SJCRH30 (cell line): ENCODE data around the gene PSMG1. TPM values are rescaled to one million over a fixed set of nuclear protein-coding genes. Genes with fewer than 3 reads are reported as not detected.
A peak's percentile ranks its signal among the peaks of the same experiment; 100 is the strongest.

Experiments
- DNase-seq, 2 experiments: peaks; one replicate each; pipeline ENCODE4 v3.0.0-alpha.2; 2015 to 2020
- H3K27ac ChIP-seq: fragments of 250-450 bp; sonication (Bioruptor Pico); 2 replicates; pipeline ENCODE4 v1.5.1; 2020; ENCODE audit warnings: mild to moderate bottlenecking, moderate library complexity
- H3K27me3 ChIP-seq: fragments of 250-450 bp; sonication (Bioruptor Pico); 2 replicates; pipeline ENCODE4 v1.5.1; 2020; ENCODE audit warnings: mild to moderate bottlenecking, moderate library complexity
- H3K36me3 ChIP-seq: fragments of 250-450 bp; sonication (Bioruptor Pico); 2 replicates; pipeline ENCODE4 v1.5.1; 2020; ENCODE audit warnings: mild to moderate bottlenecking, moderate library complexity
- H3K4me1 ChIP-seq: fragments of 250-450 bp; sonication (Bioruptor Pico); 2 replicates; pipeline ENCODE4 v1.5.1; 2020; ENCODE audit warnings: mild to moderate bottlenecking, moderate library complexity
- H3K4me3 ChIP-seq: fragments of 250-450 bp; sonication (Bioruptor Pico); 2 replicates; pipeline ENCODE4 v1.5.1; 2020; ENCODE audit warnings: mild to moderate bottlenecking, moderate library complexity
- H3K9me3 ChIP-seq: fragments of 250-450 bp; sonication (Bioruptor Pico); replicated peaks from 2 replicates; pipeline ENCODE4 v1.5.1; 2020; ENCODE audit warnings: mild to moderate bottlenecking, moderate library complexity
- total RNA-seq: library from RNA; depleted of rRNA; stranded (reverse); fragments of >200 nt; shearing (Covaris generic); gene quantifications from 2 replicates; pipeline ENCODE4 v1.2.3, GENCODE V29; 2014

PSMG1 gene
- total RNA-seq, 1 experiment from 2014 or later, result 134 TPM

GRCh38 chr21:39198800-39199199 lies 15.5 kb upstream of the PSMG1 start:
- H3K9me3 ChIP-seq, result no peaks in the 10 kb centered on the region
- peaks cover 63% of the 10 kb centered on the region for H3K36me3 ChIP-seq
- no peak overlapping the region for H3K4me3 ChIP-seq
- H3K4me1 ChIP-seq, result no peaks in the 10 kb centered on the region
- H3K27ac ChIP-seq, result no peak overlapping the region
- DNase-seq, result no peak
- H3K27me3 ChIP-seq, result no peaks in the 10 kb centered on the region

DNA sequence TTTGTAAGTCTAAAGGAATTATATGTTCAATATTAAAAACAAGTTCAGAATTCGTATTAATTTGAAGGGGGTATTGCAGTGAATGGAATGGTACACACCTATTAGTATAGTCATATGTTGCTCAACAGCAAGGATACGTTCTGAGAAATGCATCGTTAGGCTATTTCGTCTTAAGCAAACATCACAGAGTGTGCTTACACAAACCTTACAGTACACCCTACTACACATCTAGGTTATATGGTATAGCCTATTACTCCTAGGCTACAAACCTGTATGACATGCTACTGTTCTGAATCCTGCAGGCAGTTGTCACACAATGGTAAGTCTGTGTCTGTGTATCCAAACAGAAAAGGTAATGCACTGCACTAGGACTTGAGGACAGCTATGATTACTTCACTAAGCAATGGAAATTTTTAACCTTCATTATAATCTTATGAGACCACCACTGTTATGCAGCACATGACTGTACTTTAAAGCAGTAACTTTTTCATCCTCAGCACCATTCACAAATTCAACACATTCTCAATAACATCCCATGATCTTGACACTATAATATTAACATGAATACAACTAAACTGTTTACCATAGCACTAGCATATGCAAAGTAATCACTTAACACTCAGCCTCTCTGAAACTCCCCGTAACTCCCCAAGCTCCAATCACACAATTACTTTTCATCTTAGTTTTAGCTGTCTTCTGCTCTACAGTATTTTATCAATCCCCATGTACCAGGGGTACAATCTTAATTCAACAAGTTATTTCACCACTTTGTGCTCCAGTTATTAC lies 14.4 kb upstream of the PSMG1 start:
- H3K36me3 ChIP-seq, result peaks cover 63% of the 10 kb centered on the region
- H3K4me3 ChIP-seq, result no peak overlapping the region
- H3K27ac ChIP-seq, result no peak overlapping the region
- H3K9me3 ChIP-seq, result no peaks in the 10 kb centered on the region
- no peaks in the 10 kb centered on the region for H3K27me3 ChIP-seq
- no peaks in the 10 kb centered on the region for H3K4me1 ChIP-seq
- no peak for DNase-seq

DNA sequence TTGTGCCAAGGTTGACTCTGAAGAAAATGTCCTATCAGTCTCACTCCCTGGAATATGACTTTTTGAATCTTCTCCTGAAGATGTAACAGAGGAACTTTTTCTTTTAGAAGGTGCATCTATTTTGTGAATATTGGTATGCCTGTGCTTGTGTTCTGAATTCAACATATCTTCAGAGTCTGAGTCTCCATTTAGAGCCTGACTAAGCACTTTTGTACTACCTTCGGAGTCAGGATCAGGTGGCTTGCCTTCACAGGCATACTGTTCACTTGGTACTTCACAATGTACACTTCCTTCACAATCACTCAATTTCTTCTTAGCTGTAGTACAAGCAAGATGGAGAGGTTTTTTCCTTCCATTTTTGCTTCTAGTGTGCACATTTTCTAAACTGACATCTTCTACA lies 13.6 kb upstream of the PSMG1 start:
- Histone ChIP-seq H3K27me3 (no peaks in the 10 kb centered on the region), H3K4me1 (no peaks in the 10 kb centered on the region), H3K9me3 (no peaks in the 10 kb centered on the region), H3K4me3 (no peak overlapping the region), H3K36me3 (peaks cover 55% of the 10 kb centered on the region), H3K27ac (no peak overlapping the region)
- no peak for DNase-seq

DNA sequence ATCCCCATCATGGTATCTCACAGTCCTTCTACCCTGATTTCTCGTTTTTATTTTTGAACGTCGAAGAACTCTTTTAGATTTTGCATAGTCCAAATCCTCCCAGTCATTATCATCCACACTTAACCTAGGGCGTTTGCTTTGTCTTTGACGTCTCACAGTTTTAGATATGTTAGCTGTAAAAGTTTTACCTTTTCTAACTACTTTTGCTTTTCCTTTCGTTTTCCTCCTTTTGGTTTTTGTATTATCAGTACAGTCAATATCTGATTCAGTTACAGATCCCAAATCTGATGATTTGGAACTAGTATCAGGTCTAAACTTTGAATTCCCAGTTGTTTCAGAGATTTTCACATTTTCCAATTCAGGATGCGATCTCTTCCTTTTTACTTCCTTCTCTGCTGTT lies 13.1 kb upstream of the PSMG1 start:
- H3K27me3 ChIP-seq, result no peaks in the 10 kb centered on the region
- peaks cover 54% of the 10 kb centered on the region for H3K36me3 ChIP-seq
- no peaks in the 10 kb centered on the region for H3K4me1 ChIP-seq
- H3K27ac ChIP-seq, result no peak overlapping the region
- no peak for DNase-seq
- no peaks in the 10 kb centered on the region for H3K9me3 ChIP-seq
- H3K4me3 ChIP-seq, result no peak overlapping the region

DNA sequence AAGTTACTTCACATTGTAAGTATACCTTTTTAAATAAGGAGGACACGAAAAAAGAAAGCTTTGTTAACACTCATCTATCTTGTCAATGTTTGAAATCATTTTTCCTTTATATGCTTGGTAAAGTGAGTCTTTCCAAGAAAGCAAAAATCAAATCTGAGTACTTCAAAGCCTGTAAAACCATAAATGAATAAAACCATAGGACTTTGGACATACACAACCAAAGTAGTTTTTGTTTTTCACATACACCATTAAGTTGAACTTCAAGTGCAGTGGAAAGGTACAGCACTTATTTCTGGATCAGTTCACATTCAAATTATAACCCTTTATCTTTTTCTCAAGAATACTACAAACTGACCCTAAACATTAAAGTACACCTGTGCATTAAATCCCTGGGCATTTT lies 10.1 kb upstream of the PSMG1 start:
- Histone ChIP-seq H3K4me3 (no peak overlapping the region), H3K9me3 (no peaks in the 10 kb centered on the region), H3K27me3 (no peaks in the 10 kb centered on the region), H3K27ac (no peak overlapping the region), H3K36me3 (peaks cover 29% of the 10 kb centered on the region), H3K4me1 (no peaks in the 10 kb centered on the region)
- no peak for DNase-seq

GRCh38 chr21:39189857-39190604 lies 6.8 kb upstream of the PSMG1 start:
- no peaks in the 10 kb centered on the region for H3K4me1 ChIP-seq
- no peaks in the 10 kb centered on the region for H3K9me3 ChIP-seq
- DNase-seq, result no peak
- no peaks in the 10 kb centered on the region for H3K27me3 ChIP-seq
- no peak overlapping the region for H3K27ac ChIP-seq
- H3K36me3 ChIP-seq, result peaks cover 11% of the 10 kb centered on the region; the same call in 1 of the 2 replicates
- no peak overlapping the region for H3K4me3 ChIP-seq

GRCh38 chr21:39188521-39189139 lies 5.4 kb upstream of the PSMG1 start:
- no peak for DNase-seq
- Histone ChIP-seq H3K9me3 (no peaks in the 10 kb centered on the region), H3K36me3 (peaks cover 7% of the 10 kb centered on the region; the same call in 1 of the 2 replicates), H3K27ac (no peak overlapping the region), H3K27me3 (no peaks in the 10 kb centered on the region), H3K4me3 (no peak overlapping the region), H3K4me1 (no peaks in the 10 kb centered on the region)

- no peaks in the 10 kb centered on the region for H3K27me3 ChIP-seq
Measured at GRCh38 chr21:39187141-39187540, 3.9 kb upstream of the PSMG1 start.

GRCh38 chr21:39186676-39187075 lies 3.4 kb upstream of the PSMG1 start:
- Histone ChIP-seq H3K27me3 (no peaks in the 10 kb centered on the region), H3K36me3 (0 out of 2 replicates have a peak, but pooled peaks cover 2% of the 10 kb centered on the region), H3K4me1 (no peaks in the 10 kb centered on the region), H3K27ac (no peak overlapping the region), H3K4me3 (no peak overlapping the region), H3K9me3 (no peaks in the 10 kb centered on the region)
- no peak for DNase-seq

More at GRCh38 chr21:39187141-39187540, 3.9 kb upstream of the PSMG1 start:
- DNase-seq, result no peak
- no peaks in the 10 kb centered on the region for H3K9me3 ChIP-seq
- no peaks in the 10 kb centered on the region for H3K4me1 ChIP-seq
- 0 out of 2 replicates have a peak, but pooled peaks cover 5% of the 10 kb centered on the region for H3K36me3 ChIP-seq
- H3K4me3 ChIP-seq, result no peak overlapping the region
- no peak overlapping the region for H3K27ac ChIP-seq

DNA sequence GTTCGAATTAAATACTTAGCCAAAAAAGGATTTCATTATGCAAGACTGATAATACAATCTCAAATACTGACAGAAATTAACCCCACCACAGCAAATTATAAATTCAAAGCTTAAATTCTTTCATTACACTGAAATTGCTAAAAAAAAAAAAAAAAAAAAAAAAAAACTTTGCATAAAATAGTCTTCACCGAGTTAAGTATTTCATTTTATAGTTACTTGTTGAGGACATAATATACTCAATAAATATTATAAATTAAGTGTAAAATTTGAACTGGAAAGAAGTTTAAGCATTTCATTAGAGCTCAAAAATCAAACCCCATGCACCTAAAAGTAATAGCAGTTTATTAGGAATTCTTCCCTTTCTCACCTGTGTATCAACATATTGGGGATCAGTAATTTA lies 1.9 kb upstream of the PSMG1 start:
- Histone ChIP-seq H3K36me3 (peaks cover 6% of the 10 kb centered on the region), H3K4me3 (no peak overlapping the region), H3K27me3 (no peaks in the 10 kb centered on the region), H3K9me3 (no peaks in the 10 kb centered on the region), H3K27ac (no peak overlapping the region), H3K4me1 (no peaks in the 10 kb centered on the region)
- no peak for DNase-seq

GRCh38 chr21:39184050-39184980 lies 1.1 kb upstream of the PSMG1 start:
- no peaks in the 10 kb centered on the region for H3K27me3 ChIP-seq
- H3K9me3 ChIP-seq, result no peaks in the 10 kb centered on the region
- H3K36me3 ChIP-seq, result peaks cover 12% of the 10 kb centered on the region
- H3K4me1 ChIP-seq, result no peaks in the 10 kb centered on the region
- DNase-seq, result peak in 1 of 2 experiments; percentile 21
- H3K27ac ChIP-seq, result peak overlapping the region; percentile 86
- H3K4me3 ChIP-seq, result peak overlapping the region; percentile 85

DNA sequence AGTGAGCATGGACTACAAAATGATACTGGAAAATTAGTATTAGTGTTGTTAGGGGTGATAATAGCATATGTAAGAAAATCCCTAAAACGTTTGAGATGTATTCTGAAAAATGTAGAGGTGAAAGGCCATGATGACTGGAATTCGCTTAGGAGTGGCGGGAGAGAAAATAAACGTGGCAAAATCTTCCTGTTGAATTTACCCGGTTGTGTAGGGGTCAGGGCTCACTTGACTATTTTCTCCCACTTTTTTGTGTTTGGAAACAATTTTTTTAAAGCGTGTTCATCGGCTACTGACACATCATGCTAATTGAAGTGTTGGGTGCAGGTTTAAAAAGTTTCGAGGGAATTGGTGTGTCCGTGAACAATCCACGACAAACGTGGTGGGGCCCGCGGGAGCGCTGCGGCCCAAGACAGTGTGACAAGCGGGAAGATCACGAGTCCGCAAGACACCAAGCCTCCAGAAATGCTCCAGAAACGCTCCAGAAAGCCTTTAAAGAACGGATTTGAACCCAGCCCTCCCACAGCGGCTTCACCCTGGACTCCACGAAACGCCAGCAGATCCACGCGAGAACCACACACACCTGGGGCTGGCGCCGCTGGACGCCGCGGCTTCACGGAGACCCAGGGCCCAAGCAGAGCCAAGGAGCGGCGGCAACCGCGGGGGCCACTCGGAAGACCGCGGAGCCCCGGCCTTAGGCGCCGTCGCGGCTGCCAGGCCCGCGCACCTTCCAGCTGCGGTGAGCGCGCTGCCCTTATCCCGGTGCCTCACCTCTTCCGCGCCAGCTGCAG lies 573 bp downstream of the PSMG1 start:
- H3K36me3 ChIP-seq, result peaks cover 23% of the 10 kb centered on the region
- H3K9me3 ChIP-seq, result no peaks in the 10 kb centered on the region
- no peaks in the 10 kb centered on the region; the same call in 1 of the 2 replicates for H3K4me1 ChIP-seq
- H3K27ac ChIP-seq, result peak overlapping the region; percentile 86
- peak in 1 of 2 experiments; percentile 20 for DNase-seq
- peak overlapping the region; percentile 85 for H3K4me3 ChIP-seq
- H3K27me3 ChIP-seq, result no peaks in the 10 kb centered on the region

GRCh38 chr21:39182016-39182415 lies 1.2 kb downstream of the PSMG1 start:
- no peaks in the 10 kb centered on the region; the same call in 1 of the 2 replicates for H3K4me1 ChIP-seq
- peaks cover 29% of the 10 kb centered on the region for H3K36me3 ChIP-seq
- H3K4me3 ChIP-seq, result peak overlapping the region; percentile 85
- no peaks in the 10 kb centered on the region for H3K9me3 ChIP-seq
- no peaks in the 10 kb centered on the region for H3K27me3 ChIP-seq
- DNase-seq, result peak in 1 of 2 experiments; percentile 11
- no peak overlapping the region for H3K27ac ChIP-seq
